T-helper 9 cell (primary cell): ENCODE data around the gene AMIGO1.

Experiments
- DNase-seq: peaks from one replicate; pipeline ENCODE4 v3.0.0-alpha.2; 2020
- total RNA-seq, 2 donors: gene quantifications; one replicate each; lab custom pipeline; 2026; lab: John Stamatoyannopoulos, UW

The AMIGO1 gene
- 13.5 to 35.2 reads per million in 2 donors for total RNA-seq

DNA sequence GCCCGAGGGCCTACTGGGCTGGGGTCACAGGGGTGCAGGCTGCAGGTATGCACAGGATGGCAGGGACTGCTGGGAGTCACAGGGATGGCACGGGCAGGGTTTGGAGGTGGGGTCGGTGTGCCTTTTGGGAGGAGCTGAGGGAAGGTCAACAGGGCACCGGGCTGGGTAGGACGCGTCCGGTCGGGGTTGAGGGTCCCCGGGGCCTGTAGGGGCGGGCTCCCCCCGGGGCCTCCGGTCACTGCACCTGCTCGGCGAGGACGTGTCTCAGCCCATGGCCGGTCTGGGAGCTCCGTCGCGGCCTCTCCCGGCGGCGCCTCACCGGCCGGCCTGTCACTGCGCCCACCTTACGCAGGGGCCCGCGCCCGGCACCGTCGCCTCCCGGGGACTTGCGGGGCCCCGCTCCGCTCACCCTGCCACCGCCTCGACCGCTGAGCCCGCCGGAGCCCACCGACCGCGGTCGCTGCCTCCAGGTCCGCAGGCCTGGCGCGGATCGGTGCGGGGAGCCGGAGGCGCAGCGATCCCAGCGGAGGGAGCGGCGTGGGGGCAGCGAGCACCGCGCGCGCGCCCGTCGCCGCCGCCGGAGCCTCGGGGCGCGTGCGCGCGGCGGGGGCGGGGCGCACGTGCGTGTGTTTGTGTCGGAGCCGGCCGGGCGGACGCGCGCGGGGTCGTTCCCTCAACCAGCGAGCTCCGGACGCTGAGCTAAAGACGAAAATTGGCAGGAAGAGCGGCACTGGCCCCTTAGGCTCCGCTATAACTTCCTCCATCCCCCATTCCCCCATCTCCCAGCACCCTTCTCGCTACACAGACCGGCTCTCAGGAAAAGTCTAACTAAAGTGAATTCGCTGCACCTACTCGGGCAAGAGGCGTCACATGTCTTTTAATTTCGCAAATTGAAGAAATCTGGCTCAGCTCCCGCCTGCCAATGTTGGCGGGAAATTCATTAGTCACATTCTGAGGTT is at the start of gene AMIGO1:
Gene AMIGO1, minus strand, starts transcription at position 552 of the 959 bp plus-strand sequence. CDS start 815 bp downstream, outside the sequence.
- DNase-seq: peak; percentile 57

GRCh38 chr1:109557520-109557919 is 48.0 kb upstream of the AMIGO1 start:
- no peak for DNase-seq

GRCh38 chr1:109556563-109556962 is 47.0 kb upstream of the AMIGO1 start:
- DNase-seq: no peak

GRCh38 chr1:109548321-109549267 is 39.1 kb upstream of the AMIGO1 start, which contains the start of gene GNAI3:
GNAI3 (plus strand) TSS chr1:109548615; CDS start chr1:109548721, 106 bp downstream.
- DNase-seq: peak; percentile 92

GRCh38 chr1:109547463-109548320 is 38.2 kb upstream of the AMIGO1 start:
- no peak for DNase-seq

DNA sequence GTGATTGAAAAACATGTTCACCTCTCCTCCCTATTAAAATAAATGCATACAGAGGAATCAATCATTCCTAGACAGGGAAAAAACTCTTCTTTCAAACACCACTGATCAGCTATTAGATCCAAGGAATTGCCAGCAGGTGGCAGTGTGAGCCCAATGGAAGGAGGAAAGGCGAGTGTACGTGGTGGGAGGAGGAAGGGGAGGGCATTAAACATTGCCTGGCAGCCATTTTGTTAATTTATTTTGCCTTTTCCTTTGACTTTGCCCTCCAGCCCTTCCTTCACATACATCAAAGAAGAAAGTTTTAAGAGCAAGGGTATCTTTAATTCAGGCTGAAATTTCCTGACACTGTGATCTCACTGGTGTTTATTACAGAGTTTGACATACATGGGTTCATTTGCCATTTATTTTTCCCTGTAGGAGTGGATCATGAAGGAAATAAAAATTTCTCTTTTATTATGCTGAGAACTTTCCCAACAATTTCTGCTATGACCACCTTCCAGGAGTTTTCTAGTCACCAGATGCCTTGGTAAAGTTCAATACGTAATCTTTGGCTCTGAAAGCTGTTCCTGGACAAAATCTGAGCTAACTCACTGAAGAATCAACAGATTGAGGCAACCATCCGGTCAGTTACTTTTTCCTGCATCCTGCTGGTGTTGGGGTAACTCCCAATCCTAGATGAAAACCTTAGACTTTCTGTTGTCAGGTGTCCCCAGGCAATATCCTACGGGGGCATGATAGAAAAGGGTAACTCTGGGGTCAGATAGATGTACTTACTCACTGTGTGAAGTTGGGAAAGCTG is 37.0 kb upstream of the AMIGO1 start:
- peak; percentile 92 for DNase-seq

DNA sequence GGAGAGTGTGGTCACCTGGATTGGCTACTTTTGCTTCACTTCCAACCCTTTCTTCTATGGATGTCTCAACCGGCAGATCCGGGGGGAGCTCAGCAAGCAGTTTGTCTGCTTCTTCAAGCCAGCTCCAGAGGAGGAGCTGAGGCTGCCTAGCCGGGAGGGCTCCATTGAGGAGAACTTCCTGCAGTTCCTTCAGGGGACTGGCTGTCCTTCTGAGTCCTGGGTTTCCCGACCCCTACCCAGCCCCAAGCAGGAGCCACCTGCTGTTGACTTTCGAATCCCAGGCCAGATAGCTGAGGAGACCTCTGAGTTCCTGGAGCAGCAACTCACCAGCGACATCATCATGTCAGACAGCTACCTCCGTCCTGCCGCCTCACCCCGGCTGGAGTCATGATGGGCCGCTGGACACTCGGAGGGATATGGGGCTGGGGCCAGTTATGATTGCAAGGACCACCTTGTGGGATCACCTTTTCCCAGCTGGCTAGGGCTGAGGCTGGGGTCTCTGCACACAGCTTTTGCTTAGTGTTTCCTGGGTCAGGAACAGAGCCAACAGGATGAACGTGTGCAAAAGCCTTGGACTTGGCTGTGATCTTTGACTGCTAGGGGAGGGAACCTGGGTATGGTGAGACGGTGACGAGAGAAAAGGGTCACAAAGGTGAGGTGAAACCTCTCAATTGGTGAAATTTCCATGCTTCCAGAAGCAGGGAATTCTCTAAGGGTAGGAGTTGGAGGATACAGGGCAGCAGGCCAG is 34.6 kb upstream of the AMIGO1 start:
- DNase-seq: no peak

DNA sequence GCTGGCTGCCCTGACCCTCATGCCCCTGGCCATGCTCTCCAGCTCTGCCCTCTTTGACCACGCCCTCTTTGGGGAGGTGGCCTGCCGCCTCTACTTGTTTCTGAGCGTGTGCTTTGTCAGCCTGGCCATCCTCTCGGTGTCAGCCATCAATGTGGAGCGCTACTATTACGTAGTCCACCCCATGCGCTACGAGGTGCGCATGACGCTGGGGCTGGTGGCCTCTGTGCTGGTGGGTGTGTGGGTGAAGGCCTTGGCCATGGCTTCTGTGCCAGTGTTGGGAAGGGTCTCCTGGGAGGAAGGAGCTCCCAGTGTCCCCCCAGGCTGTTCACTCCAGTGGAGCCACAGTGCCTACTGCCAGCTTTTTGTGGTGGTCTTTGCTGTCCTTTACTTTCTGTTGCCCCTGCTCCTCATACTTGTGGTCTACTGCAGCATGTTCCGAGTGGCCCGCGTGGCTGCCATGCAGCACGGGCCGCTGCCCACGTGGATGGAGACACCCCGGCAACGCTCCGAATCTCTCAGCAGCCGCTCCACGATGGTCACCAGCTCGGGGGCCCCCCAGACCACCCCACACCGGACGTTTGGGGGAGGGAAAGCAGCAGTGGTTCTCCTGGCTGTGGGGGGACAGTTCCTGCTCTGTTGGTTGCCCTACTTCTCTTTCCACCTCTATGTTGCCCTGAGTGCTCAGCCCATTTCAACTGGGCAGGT is 33.9 kb upstream of the AMIGO1 start:
- DNase-seq: no peak

DNA sequence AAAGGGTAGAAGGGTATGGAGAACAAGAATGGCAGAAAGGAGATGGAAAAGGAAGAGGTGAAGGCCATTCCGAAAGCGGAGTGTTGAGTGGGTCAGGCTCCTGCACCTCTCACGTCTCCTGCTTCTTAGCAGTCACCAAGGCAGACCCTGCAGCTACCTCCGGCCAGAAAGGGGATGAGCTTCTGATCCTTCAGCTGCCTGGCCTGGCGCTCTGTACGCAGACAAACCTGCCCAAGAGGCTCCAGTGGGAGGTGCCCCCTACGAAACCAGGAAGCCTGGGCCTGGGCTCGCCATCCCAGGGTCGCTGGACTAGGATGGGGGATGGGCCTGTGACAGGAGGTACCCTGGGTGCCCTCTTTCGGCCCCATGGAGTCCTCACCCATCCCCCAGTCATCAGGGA is 33.1 kb upstream of the AMIGO1 start:
- DNase-seq: no peak

GRCh38 chr1:109541102-109541501 is 31.6 kb upstream of the AMIGO1 start:
- no peak for DNase-seq

- DNase-seq: no peak
Measured at GRCh38 chr1:109539676-109540075, 30.1 kb upstream of the AMIGO1 start, which contains the start of gene GPR61. GPR61 (plus strand) TSS chr1:109539872; CDS start chr1:109543023, 3,151 bp downstream.

- DNase-seq: no peak
Measured at GRCh38 chr1:109538827-109539555, 29.5 kb upstream of the AMIGO1 start.

- DNase-seq: no peak
Measured at GRCh38 chr1:109537450-109538178, 28.1 kb upstream of the AMIGO1 start.

- no peak for DNase-seq
Measured at GRCh38 chr1:109535971-109536491, 26.5 kb upstream of the AMIGO1 start.

GRCh38 chr1:109535481-109535880 is 26.0 kb upstream of the AMIGO1 start:
- DNase-seq: no peak

DNA sequence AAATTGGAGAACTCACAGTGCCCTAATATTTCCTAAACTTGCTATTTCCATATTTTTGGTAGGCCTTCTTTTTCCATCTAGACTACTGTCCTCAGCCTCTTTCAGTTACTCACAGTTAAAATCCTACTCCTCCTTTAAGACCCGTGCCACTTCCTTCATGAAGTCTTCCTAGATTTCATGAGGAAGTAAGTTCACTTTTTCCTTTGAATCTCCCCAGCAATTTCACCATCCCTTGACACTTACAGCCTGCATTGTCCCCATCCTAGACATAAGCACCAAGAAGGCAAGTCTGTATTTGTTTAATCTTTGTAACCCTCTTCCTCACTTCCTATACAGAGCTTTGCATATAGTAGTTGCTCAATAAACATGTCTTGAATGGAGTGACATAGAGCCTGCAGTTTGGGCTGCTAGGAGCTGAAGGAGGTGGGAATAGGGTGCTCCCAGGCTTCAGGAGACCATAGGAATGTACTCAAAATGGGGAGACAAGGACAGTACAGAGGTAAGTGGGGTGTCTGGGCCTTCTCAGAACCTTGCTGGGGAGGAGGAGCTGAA is 24.9 kb upstream of the AMIGO1 start:
- no peak for DNase-seq

DNA sequence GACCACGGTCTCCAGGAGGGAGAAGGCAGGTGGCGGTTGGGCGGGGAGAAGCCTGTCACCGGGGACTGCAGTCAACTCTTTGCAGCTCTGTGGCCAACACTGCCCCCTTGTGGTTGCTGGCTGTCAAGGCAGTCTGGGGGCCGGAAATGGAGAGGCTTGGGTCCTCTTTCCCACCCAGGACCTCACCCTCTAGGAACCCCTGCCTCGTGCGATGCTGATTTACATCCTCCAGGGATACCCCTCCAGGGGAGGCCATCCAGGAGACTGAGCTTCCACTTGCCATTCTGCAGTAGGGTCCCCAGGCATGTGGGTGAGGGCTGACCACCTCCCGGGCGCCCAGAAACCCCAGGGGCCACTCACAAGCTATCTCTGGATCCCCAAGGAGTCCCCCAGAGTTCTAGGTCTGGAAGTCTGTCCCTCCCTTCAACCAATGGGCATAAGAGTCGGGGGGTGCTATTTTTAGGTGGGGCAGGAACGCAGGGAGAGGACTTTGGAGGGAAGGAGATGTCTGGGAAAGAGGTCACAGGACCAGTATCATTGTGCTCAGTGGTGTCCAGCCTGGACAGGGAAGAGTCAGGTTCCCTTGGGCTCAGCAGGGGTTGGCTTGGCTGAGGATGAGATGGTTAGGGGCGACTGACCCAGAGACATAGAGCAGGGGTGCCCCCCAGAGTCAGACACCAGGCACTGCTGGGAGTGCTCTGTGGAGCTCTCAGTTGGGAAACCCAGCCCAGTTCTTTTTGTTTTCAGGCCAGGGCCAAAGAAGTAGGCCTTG is 23.0 kb upstream of the AMIGO1 start:
- DNase-seq: peak; percentile 92
